ENCODE results near the gene TNK1. TPM values are rescaled to one million over a fixed set of nuclear protein-coding genes. Genes with fewer than 3 reads are reported as not detected.

Gene TNK1
- total and polyA plus RNA-seq, 9 of the 15 experiments (the other 6 are each of a cell fraction or from before 2014, with no cell fraction given) = 0.28 to 5.2 (median 2.1) TPM

GRCh38 chr17:7394452-7395191 is 13.7 kb downstream of the TNK1 start, which contains the start of gene PLSCR3 (continued):
- TF ChIP-seq, protein P1, sequence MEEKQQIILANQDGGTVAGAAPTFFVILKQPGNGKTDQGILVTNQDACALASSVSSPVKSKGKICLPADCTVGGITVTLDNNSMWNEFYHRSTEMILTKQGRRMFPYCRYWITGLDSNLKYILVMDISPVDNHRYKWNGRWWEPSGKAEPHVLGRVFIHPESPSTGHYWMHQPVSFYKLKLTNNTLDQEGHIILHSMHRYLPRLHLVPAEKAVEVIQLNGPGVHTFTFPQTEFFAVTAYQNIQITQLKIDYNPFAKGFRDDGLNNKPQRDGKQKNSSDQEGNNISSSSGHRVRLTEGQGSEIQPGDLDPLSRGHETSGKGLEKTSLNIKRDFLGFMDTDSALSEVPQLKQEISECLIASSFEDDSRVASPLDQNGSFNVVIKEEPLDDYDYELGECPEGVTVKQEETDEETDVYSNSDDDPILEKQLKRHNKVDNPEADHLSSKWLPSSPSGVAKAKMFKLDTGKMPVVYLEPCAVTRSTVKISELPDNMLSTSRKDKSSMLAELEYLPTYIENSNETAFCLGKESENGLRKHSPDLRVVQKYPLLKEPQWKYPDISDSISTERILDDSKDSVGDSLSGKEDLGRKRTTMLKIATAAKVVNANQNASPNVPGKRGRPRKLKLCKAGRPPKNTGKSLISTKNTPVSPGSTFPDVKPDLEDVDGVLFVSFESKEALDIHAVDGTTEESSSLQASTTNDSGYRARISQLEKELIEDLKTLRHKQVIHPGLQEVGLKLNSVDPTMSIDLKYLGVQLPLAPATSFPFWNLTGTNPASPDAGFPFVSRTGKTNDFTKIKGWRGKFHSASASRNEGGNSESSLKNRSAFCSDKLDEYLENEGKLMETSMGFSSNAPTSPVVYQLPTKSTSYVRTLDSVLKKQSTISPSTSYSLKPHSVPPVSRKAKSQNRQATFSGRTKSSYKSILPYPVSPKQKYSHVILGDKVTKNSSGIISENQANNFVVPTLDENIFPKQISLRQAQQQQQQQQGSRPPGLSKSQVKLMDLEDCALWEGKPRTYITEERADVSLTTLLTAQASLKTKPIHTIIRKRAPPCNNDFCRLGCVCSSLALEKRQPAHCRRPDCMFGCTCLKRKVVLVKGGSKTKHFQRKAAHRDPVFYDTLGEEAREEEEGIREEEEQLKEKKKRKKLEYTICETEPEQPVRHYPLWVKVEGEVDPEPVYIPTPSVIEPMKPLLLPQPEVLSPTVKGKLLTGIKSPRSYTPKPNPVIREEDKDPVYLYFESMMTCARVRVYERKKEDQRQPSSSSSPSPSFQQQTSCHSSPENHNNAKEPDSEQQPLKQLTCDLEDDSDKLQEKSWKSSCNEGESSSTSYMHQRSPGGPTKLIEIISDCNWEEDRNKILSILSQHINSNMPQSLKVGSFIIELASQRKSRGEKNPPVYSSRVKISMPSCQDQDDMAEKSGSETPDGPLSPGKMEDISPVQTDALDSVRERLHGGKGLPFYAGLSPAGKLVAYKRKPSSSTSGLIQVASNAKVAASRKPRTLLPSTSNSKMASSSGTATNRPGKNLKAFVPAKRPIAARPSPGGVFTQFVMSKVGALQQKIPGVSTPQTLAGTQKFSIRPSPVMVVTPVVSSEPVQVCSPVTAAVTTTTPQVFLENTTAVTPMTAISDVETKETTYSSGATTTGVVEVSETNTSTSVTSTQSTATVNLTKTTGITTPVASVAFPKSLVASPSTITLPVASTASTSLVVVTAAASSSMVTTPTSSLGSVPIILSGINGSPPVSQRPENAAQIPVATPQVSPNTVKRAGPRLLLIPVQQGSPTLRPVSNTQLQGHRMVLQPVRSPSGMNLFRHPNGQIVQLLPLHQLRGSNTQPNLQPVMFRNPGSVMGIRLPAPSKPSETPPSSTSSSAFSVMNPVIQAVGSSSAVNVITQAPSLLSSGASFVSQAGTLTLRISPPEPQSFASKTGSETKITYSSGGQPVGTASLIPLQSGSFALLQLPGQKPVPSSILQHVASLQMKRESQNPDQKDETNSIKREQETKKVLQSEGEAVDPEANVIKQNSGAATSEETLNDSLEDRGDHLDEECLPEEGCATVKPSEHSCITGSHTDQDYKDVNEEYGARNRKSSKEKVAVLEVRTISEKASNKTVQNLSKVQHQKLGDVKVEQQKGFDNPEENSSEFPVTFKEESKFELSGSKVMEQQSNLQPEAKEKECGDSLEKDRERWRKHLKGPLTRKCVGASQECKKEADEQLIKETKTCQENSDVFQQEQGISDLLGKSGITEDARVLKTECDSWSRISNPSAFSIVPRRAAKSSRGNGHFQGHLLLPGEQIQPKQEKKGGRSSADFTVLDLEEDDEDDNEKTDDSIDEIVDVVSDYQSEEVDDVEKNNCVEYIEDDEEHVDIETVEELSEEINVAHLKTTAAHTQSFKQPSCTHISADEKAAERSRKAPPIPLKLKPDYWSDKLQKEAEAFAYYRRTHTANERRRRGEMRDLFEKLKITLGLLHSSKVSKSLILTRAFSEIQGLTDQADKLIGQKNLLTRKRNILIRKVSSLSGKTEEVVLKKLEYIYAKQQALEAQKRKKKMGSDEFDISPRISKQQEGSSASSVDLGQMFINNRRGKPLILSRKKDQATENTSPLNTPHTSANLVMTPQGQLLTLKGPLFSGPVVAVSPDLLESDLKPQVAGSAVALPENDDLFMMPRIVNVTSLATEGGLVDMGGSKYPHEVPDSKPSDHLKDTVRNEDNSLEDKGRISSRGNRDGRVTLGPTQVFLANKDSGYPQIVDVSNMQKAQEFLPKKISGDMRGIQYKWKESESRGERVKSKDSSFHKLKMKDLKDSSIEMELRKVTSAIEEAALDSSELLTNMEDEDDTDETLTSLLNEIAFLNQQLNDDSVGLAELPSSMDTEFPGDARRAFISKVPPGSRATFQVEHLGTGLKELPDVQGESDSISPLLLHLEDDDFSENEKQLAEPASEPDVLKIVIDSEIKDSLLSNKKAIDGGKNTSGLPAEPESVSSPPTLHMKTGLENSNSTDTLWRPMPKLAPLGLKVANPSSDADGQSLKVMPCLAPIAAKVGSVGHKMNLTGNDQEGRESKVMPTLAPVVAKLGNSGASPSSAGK (IDR thresholded peaks at IDR 0.05) = peak; percentile 96
- no peak for TF ChIP-seq ARID2 (IDR thresholded peaks at IDR 0.05)
- peak; percentile 7; the same call in 1 of the 2 replicates for TF ChIP-seq NFE2 (IDR thresholded peaks at IDR 0.05; ENCODE audit: low read depth)
- peak; percentile 29 to 38; a peak in 1 of 4 replicates for TF ChIP-seq MAZ (CRISPR knock-in tag; conservative IDR thresholded peaks at IDR 0.05 in 1 of 2, IDR thresholded peaks at IDR 0.05 in 1 of 2)
- no peak for TF ChIP-seq ZNF780A (CRISPR knock-in tag; IDR thresholded peaks at IDR 0.05)
- peak; percentile 17; the same call in 1 of the 2 replicates for TF ChIP-seq ATF7 (IDR thresholded peaks at IDR 0.05)
- peak; percentile 62 for TF ChIP-seq GABPA (tag; conservative IDR thresholded peaks at IDR 0.05; ENCODE audit: low read depth)
- peak; percentile 60 for TF ChIP-seq GATAD2B (IDR thresholded peaks at IDR 0.05; ENCODE audit: borderline replicate concordance)
- no peak for TF ChIP-seq ZNF24 (IDR thresholded peaks at IDR 0.05)
- TF ChIP-seq SUPT5H (IDR thresholded peaks at IDR 0.05) = peak; percentile 54
- peak; percentile 52 for TF ChIP-seq HMGN3 (IDR thresholded peaks at IDR 0.05; ENCODE audit: borderline replicate concordance, extremely low read depth, insufficient read length, low read depth, low read length)
- no peak for TF ChIP-seq ARID1B (IDR thresholded peaks at IDR 0.05)
- TF ChIP-seq ZBTB7A (IDR thresholded peaks at IDR 0.05; ENCODE audit: borderline replicate concordance, control insufficient read depth, low read depth, low read length) = peak; percentile 87
- TF ChIP-seq TBP (optimal IDR thresholded peaks at IDR 0.05; ENCODE audit: low read depth, low read length) = peak; percentile 6
- no peak for TF ChIP-seq PTTG1 (tag; IDR thresholded peaks at IDR 0.05; ENCODE audit: low read depth)
